ENCODE results near the gene SYNPR. TPM values are rescaled to one million over a fixed set of nuclear protein-coding genes. Genes with fewer than 3 reads are reported as not detected.

The SYNPR gene
- total RNA-seq, 4 donors from 2014 or later: 0.17 to 0.58 TPM; not detected in 2

- intact Hi-C loops (cut with DNase I): no loop called here
- H3K27ac ChIP-seq (replicated peaks in 1 of 4): no peak overlapping the region
- no peak overlapping the region for H3K4me3 ChIP-seq
- no peaks in the 10 kb centered on the region for H3K9me3 ChIP-seq
- no peaks in the 10 kb centered on the region for H3K36me3 ChIP-seq
- peaks cover 0 to 26% (median 3%) of the 10 kb centered on the region in 4 donors for H3K27me3 ChIP-seq
- WGBS: 81% methylated on average over 2 of the region's 2 CpGs
- TF ChIP-seq CTCF (IDR thresholded peaks at IDR 0.05): no peak
- TF ChIP-seq EP300 (IDR thresholded peaks at IDR 0.05): no peak
- TF ChIP-seq POLR2AphosphoS5 (IDR thresholded peaks at IDR 0.05): no peak
- TF ChIP-seq POLR2A (IDR thresholded peaks at IDR 0.05; ENCODE audit: low read depth): no peak
- H3K4me1 ChIP-seq: no peaks in the 10 kb centered on the region
- no peak for DNase-seq (ENCODE audit: extremely low spot score)
These were observed 73.8 kb downstream of the SYNPR start for GRCh38 chr3:63352008-63352279.

GRCh38 chr3:63353383-63353782, 75.3 kb downstream of the SYNPR start:
- Histone ChIP-seq H3K4me3 (no peak overlapping the region), H3K36me3 (no peaks in the 10 kb centered on the region), H3K9me3 (no peaks in the 10 kb centered on the region), H3K4me1 (no peaks in the 10 kb centered on the region), H3K27ac (replicated peaks in 1 of 4) (no peak overlapping the region), H3K27me3 (peaks cover 0 to 29% (median 3%) of the 10 kb centered on the region in 4 donors)
- WGBS: 68% methylated on average over 5 of the region's 5 CpGs
- no peak for DNase-seq (ENCODE audit: extremely low spot score)
- intact Hi-C loops (cut with DNase I): no loop called here
- TF ChIP-seq POLR2A (IDR thresholded peaks at IDR 0.05; ENCODE audit: low read depth) (no peak), EP300 (IDR thresholded peaks at IDR 0.05) (no peak), CTCF (IDR thresholded peaks at IDR 0.05) (no peak), POLR2AphosphoS5 (IDR thresholded peaks at IDR 0.05) (no peak)

- no peaks in the 10 kb centered on the region for H3K36me3 ChIP-seq
- WGBS: 67% methylated on average over 1 of the region's 1 CpG
- no peak overlapping the region for H3K27ac ChIP-seq (replicated peaks in 1 of 4)
- H3K9me3 ChIP-seq: no peaks in the 10 kb centered on the region
- intact Hi-C loops (cut with DNase I): no loop called here
- DNase-seq (ENCODE audit: extremely low spot score): no peak
- no peak for TF ChIP-seq POLR2A (IDR thresholded peaks at IDR 0.05; ENCODE audit: low read depth)
- TF ChIP-seq EP300 (IDR thresholded peaks at IDR 0.05): no peak
- no peak for TF ChIP-seq POLR2AphosphoS5 (IDR thresholded peaks at IDR 0.05)
- no peak for TF ChIP-seq CTCF (IDR thresholded peaks at IDR 0.05)
- peaks cover 0 to 26% (median 2%) of the 10 kb centered on the region in 4 donors for H3K27me3 ChIP-seq
- H3K4me1 ChIP-seq: no peaks in the 10 kb centered on the region
- no peak overlapping the region for H3K4me3 ChIP-seq
These were observed 76.1 kb downstream of the SYNPR start for GRCh38 chr3:63354160-63354559.

GRCh38 chr3:63355809-63356208, 77.7 kb downstream of the SYNPR start:
- no peak for TF ChIP-seq CTCF (IDR thresholded peaks at IDR 0.05)
- TF ChIP-seq EP300 (IDR thresholded peaks at IDR 0.05): no peak
- TF ChIP-seq POLR2AphosphoS5 (IDR thresholded peaks at IDR 0.05): no peak
- TF ChIP-seq POLR2A (IDR thresholded peaks at IDR 0.05; ENCODE audit: low read depth): no peak
- Histone ChIP-seq H3K27me3 (peaks cover 0 to 22% (median 0%) of the 10 kb centered on the region in 4 donors), H3K36me3 (no peaks in the 10 kb centered on the region), H3K9me3 (no peaks in the 10 kb centered on the region), H3K4me3 (no peak overlapping the region), H3K27ac (replicated peaks in 1 of 4) (no peak overlapping the region), H3K4me1 (no peaks in the 10 kb centered on the region)
- DNase-seq (ENCODE audit: extremely low spot score): no peak
- intact Hi-C loops (cut with DNase I): no loop called here
- 63% methylated on average over 2 of the region's 2 CpGs for WGBS

- H3K27me3 ChIP-seq: no peaks in the 10 kb centered on the region
- no peak for TF ChIP-seq POLR2AphosphoS5 (IDR thresholded peaks at IDR 0.05)
- no peak for TF ChIP-seq EP300 (IDR thresholded peaks at IDR 0.05)
- TF ChIP-seq POLR2A (IDR thresholded peaks at IDR 0.05; ENCODE audit: low read depth): no peak
- TF ChIP-seq CTCF (IDR thresholded peaks at IDR 0.05): no peak
- H3K9me3 ChIP-seq: no peaks in the 10 kb centered on the region
- no peak overlapping the region for H3K4me3 ChIP-seq
- intact Hi-C loops (cut with DNase I): no loop called here
- 22% methylated on average over 1 of the region's 1 CpG for WGBS
- no peaks in the 10 kb centered on the region for H3K36me3 ChIP-seq
- H3K4me1 ChIP-seq: no peaks in the 10 kb centered on the region
- DNase-seq (ENCODE audit: extremely low spot score): no peak
- H3K27ac ChIP-seq (replicated peaks in 1 of 4): no peak overlapping the region
These were observed 86.4 kb downstream of the SYNPR start for GRCh38 chr3:63364495-63364894.
